Activated T-cell treated with anti-CD3 and anti-CD28 coated beads for 24 hours (primary cell): ENCODE data around the gene OGG1.
A peak's percentile ranks its signal among the peaks of the same experiment; 100 is the strongest.
"Not testable (repeated sequence)": the region's sequence is repeated elsewhere in the genome, so short reads cannot be mapped to it uniquely, and the experiment has no call there.

Experiments used
- DNase-seq: peaks from one replicate; pipeline ENCODE4 v3.0.0-alpha.2; 2020; ENCODE audit warnings: low read depth

OGG1 gene

GRCh38 chr3:9765865-9766264 lies 16.1 kb downstream of the OGG1 start:
- no peak for DNase-seq

- DNase-seq, result no peak
Measured at GRCh38 chr3:9767418-9767817, 17.7 kb downstream of the OGG1 start.

GRCh38 chr3:9768141-9768775 lies 18.5 kb downstream of the OGG1 start:
- DNase-seq, result no peak

- DNase-seq, result no peak
Measured at GRCh38 chr3:9769012-9769411, 19.3 kb downstream of the OGG1 start.

- DNase-seq, result peak; percentile 61
Measured at GRCh38 chr3:9769426-9770275, 19.9 kb downstream of the OGG1 start, which contains the start of gene CAMK1. Gene CAMK1 (minus strand): TSS chr3:9769947. CDS start chr3:9767749, 2,198 bp downstream.

GRCh38 chr3:9770276-9770812 lies 20.6 kb downstream of the OGG1 start:
- DNase-seq, result no peak

- DNase-seq, result not testable (repeated sequence)
Measured at GRCh38 chr3:9771007-9771406, 21.3 kb downstream of the OGG1 start.

- no peak for DNase-seq
Measured at GRCh38 chr3:9776896-9777693, 27.3 kb downstream of the OGG1 start.

GRCh38 chr3:9777694-9778021 lies 27.9 kb downstream of the OGG1 start:
- DNase-seq, result no peak

- DNase-seq, result peak; percentile 60
Measured at GRCh38 chr3:9778143-9779074, 28.7 kb downstream of the OGG1 start.

- DNase-seq, result no peak
Measured at GRCh38 chr3:9779075-9779593, 29.4 kb downstream of the OGG1 start.

- no peak for DNase-seq
Measured at GRCh38 chr3:9779721-9780457, 30.1 kb downstream of the OGG1 start.

- DNase-seq, result no peak
Measured at GRCh38 chr3:9780458-9780812, 30.7 kb downstream of the OGG1 start.

- no peak for DNase-seq
Measured at GRCh38 chr3:9780910-9781309, 31.2 kb downstream of the OGG1 start.

- DNase-seq, result no peak
Measured at GRCh38 chr3:9781551-9781950, 31.8 kb downstream of the OGG1 start.

- DNase-seq, result no peak
Measured at GRCh38 chr3:9781978-9782603, 32.3 kb downstream of the OGG1 start.

GRCh38 chr3:9782770-9783169 lies 33.0 kb downstream of the OGG1 start:
- DNase-seq, result no peak

- DNase-seq, result no peak
Measured at GRCh38 chr3:9783954-9784353, 34.2 kb downstream of the OGG1 start.

GRCh38 chr3:9784965-9785364 lies 35.2 kb downstream of the OGG1 start:
- DNase-seq, result no peak

- DNase-seq, result no peak
Measured at GRCh38 chr3:9785602-9786001, 35.9 kb downstream of the OGG1 start.
